ENCODE data around the gene KLHL30. TPM values are rescaled to one million over a fixed set of nuclear protein-coding genes. Genes with fewer than 3 reads are reported as not detected.
A peak's percentile ranks its signal among the peaks of the same experiment; 100 is the strongest.

KLHL30 gene
- total RNA-seq: under 0.01 TPM in 2 replicates

GRCh38 chr2:238138331-238139195 is at the start of gene KLHL30:
KLHL30 (plus strand) TSS chr2:238138668; CDS start chr2:238140755, 2,087 bp downstream.
- Histone ChIP-seq H3K27ac (ENCODE audit: low read depth, low read length) (no peak within 1 kb of the TSS), H3K4me2 (ENCODE audit: insufficient read depth, low read length) (no peak within 1 kb of the TSS), H3K27me3 (ENCODE audit: insufficient read depth, low read length) (no peaks in the 10 kb centered on the region), H3K9me3 (ENCODE audit: low read depth, low read length) (no peaks in the 10 kb centered on the region), H3K79me2 (ENCODE audit: insufficient read depth, low read length) (no peaks in the 10 kb centered on the region), H3K36me3 (ENCODE audit: insufficient read depth, low read length) (no peaks in the 10 kb centered on the region), H4K20me1 (ENCODE audit: insufficient read depth, low read length) (no peaks in the 10 kb centered on the region), H3K4me3 (ENCODE audit: insufficient read depth, low read length) (no peak within 1 kb of the TSS), H2AFZ (ENCODE audit: low read length) (no peak within 1 kb of the TSS), H3K4me1 (ENCODE audit: insufficient read depth, low read length) (peaks cover 8% of the 10 kb centered on the region)
- TF ChIP-seq, protein P1, sequence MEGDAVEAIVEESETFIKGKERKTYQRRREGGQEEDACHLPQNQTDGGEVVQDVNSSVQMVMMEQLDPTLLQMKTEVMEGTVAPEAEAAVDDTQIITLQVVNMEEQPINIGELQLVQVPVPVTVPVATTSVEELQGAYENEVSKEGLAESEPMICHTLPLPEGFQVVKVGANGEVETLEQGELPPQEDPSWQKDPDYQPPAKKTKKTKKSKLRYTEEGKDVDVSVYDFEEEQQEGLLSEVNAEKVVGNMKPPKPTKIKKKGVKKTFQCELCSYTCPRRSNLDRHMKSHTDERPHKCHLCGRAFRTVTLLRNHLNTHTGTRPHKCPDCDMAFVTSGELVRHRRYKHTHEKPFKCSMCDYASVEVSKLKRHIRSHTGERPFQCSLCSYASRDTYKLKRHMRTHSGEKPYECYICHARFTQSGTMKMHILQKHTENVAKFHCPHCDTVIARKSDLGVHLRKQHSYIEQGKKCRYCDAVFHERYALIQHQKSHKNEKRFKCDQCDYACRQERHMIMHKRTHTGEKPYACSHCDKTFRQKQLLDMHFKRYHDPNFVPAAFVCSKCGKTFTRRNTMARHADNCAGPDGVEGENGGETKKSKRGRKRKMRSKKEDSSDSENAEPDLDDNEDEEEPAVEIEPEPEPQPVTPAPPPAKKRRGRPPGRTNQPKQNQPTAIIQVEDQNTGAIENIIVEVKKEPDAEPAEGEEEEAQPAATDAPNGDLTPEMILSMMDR (IDR thresholded peaks at IDR 0.05; ENCODE audit: extremely low read depth, low read depth, low read length): no peak
- DNase-seq (ENCODE audit: insufficient read length, low spot score, missing footprints): no peak

DNA sequence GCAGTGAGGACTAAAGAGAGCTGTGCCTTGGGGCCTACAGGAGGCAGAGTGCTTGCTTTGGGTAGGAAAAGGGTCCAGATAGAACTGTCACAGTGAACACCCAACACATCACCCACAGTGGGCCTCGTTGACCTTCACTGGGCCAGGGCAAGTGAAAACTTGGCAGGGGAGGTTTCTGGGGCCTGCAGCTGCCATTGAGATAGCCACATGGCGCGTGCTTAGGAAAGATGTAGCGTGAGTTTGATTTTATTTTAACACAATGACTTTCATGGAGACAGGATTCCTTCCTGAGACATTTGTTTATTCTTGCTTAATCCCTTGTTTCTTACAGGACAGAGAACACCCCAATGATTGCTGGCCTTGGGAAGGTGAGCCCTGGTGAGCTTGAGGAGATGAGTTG is 47.6 kb upstream of the KLHL30 start:
- DNase-seq (ENCODE audit: insufficient read length, low spot score, missing footprints): peak; percentile 22
- Histone ChIP-seq H2AFZ (ENCODE audit: low read length) (no peak overlapping the region), H3K4me1 (ENCODE audit: insufficient read depth, low read length) (no peaks in the 10 kb centered on the region), H3K36me3 (ENCODE audit: insufficient read depth, low read length) (no peaks in the 10 kb centered on the region), H3K27ac (ENCODE audit: low read depth, low read length) (no peak overlapping the region), H4K20me1 (ENCODE audit: insufficient read depth, low read length) (no peaks in the 10 kb centered on the region), H3K4me3 (ENCODE audit: insufficient read depth, low read length) (no peak overlapping the region), H3K9me3 (ENCODE audit: low read depth, low read length) (no peaks in the 10 kb centered on the region), H3K4me2 (ENCODE audit: insufficient read depth, low read length) (no peak overlapping the region), H3K27me3 (ENCODE audit: insufficient read depth, low read length) (no peaks in the 10 kb centered on the region), H3K79me2 (ENCODE audit: insufficient read depth, low read length) (no peaks in the 10 kb centered on the region)
- TF ChIP-seq, protein P1 (IDR thresholded peaks at IDR 0.05; ENCODE audit: extremely low read depth, low read depth, low read length): no peak

GRCh38 chr2:238091436-238092060 is 46.9 kb upstream of the KLHL30 start:
- Histone ChIP-seq H3K4me3 (ENCODE audit: insufficient read depth, low read length) (no peak overlapping the region), H3K9me3 (ENCODE audit: low read depth, low read length) (no peaks in the 10 kb centered on the region), H3K27ac (ENCODE audit: low read depth, low read length) (no peak overlapping the region), H4K20me1 (ENCODE audit: insufficient read depth, low read length) (no peaks in the 10 kb centered on the region), H3K79me2 (ENCODE audit: insufficient read depth, low read length) (no peaks in the 10 kb centered on the region), H3K4me1 (ENCODE audit: insufficient read depth, low read length) (no peaks in the 10 kb centered on the region), H2AFZ (ENCODE audit: low read length) (no peak overlapping the region), H3K27me3 (ENCODE audit: insufficient read depth, low read length) (no peaks in the 10 kb centered on the region), H3K36me3 (ENCODE audit: insufficient read depth, low read length) (no peaks in the 10 kb centered on the region), H3K4me2 (ENCODE audit: insufficient read depth, low read length) (no peak overlapping the region)
- peak; percentile 39 for DNase-seq (ENCODE audit: insufficient read length, low spot score, missing footprints)
- TF ChIP-seq, protein P1 (IDR thresholded peaks at IDR 0.05; ENCODE audit: extremely low read depth, low read depth, low read length): no peak

GRCh38 chr2:238092486-238093035 is 45.9 kb upstream of the KLHL30 start:
- Histone ChIP-seq H2AFZ (ENCODE audit: low read length) (no peak overlapping the region), H3K79me2 (ENCODE audit: insufficient read depth, low read length) (no peaks in the 10 kb centered on the region), H4K20me1 (ENCODE audit: insufficient read depth, low read length) (no peaks in the 10 kb centered on the region), H3K4me3 (ENCODE audit: insufficient read depth, low read length) (no peak overlapping the region), H3K27me3 (ENCODE audit: insufficient read depth, low read length) (no peaks in the 10 kb centered on the region), H3K36me3 (ENCODE audit: insufficient read depth, low read length) (no peaks in the 10 kb centered on the region), H3K4me2 (ENCODE audit: insufficient read depth, low read length) (no peak overlapping the region), H3K4me1 (ENCODE audit: insufficient read depth, low read length) (no peaks in the 10 kb centered on the region), H3K9me3 (ENCODE audit: low read depth, low read length) (no peaks in the 10 kb centered on the region), H3K27ac (ENCODE audit: low read depth, low read length) (no peak overlapping the region)
- DNase-seq (ENCODE audit: insufficient read length, low spot score, missing footprints): peak; percentile 47
- TF ChIP-seq, protein P1 (IDR thresholded peaks at IDR 0.05; ENCODE audit: extremely low read depth, low read depth, low read length): no peak
